GM12878 (cell line): ENCODE measurements around the gene EPOP. TPM values are rescaled to one million over a fixed set of nuclear protein-coding genes. Genes with fewer than 3 reads are reported as not detected.

Experiments
- ASH2L ChIP-seq: fragments of 300-600, 200-600 bp; sonication (generic); IDR thresholded peaks from 2 replicates; pipeline ENCODE4 v1.6.1; 2017; ENCODE audit warnings: low read depth, mild to moderate bottlenecking, borderline replicate concordance
- BACH1 ChIP-seq: fragments of 450-650 bp; IDR thresholded peaks from 2 replicates; pipeline ENCODE4 v1.6.1; 2017; ENCODE audit warnings: mild to moderate bottlenecking, borderline replicate concordance
- BMI1 ChIP-seq: fragments of 450-650 bp; IDR thresholded peaks from 2 replicates; pipeline ENCODE4 v1.6.1; 2016; ENCODE audit warnings: mild to moderate bottlenecking, moderate library complexity, borderline replicate concordance
- CBX5 ChIP-seq: sonication (generic); IDR thresholded peaks from 2 replicates; pipeline ENCODE4 v1.6.1; 2016; ENCODE audit warnings: low read depth, moderate library complexity, mild to moderate bottlenecking, inconsistent platforms
- CEBPB ChIP-seq, 2 experiments: fragments of 150-350 bp in 1 of 2; IDR thresholded peaks; 2 replicates each; pipeline ENCODE4 v1.6.1; 2012 to 2014; ENCODE audit warnings: low read depth in 2 of 2, low read length in 2 of 2, borderline replicate concordance in 1 of 2, inconsistent platforms in 1 of 2
- CHD2 ChIP-seq: IDR thresholded peaks from 2 replicates; pipeline ENCODE4 v1.6.1; 2011; ENCODE audit warnings: low read depth, low read length, improper control_type of control experiment, borderline replicate concordance
- CHD4 ChIP-seq: fragments of 200-600 bp; sonication (generic); IDR thresholded peaks from 2 replicates; pipeline ENCODE4 v1.6.1; 2016; ENCODE audit warnings: mild to moderate bottlenecking
- CREB1 ChIP-seq: IDR thresholded peaks from 2 replicates; pipeline ENCODE4 v1.6.1; 2012; ENCODE audit warnings: low read depth, mild to moderate bottlenecking, inconsistent platforms
- CREM ChIP-seq: IDR thresholded peaks from 2 replicates; pipeline ENCODE4 v1.6.1; 2014; ENCODE audit warnings: antibody characterized with exemption, low read depth
- EGR1 ChIP-seq, 2 experiments: IDR thresholded peaks; 1 replicate in 1 of 2; 2 replicates in 1 of 2; pipeline ENCODE4 v1.6.1; 2011 to 2012; ENCODE audit warnings: low read depth in 2 of 2, low read length in 2 of 2, borderline replicate concordance in 1 of 2, mild to moderate bottlenecking in 1 of 2, moderate library complexity in 1 of 2
- HDAC2 ChIP-seq: fragments of 200-600 bp; sonication (generic); IDR thresholded peaks from 2 replicates; pipeline ENCODE4 v1.6.1; 2017
- JUNB ChIP-seq: IDR thresholded peaks from 2 replicates; pipeline ENCODE4 v1.6.1; 2016; ENCODE audit warnings: antibody characterized with exemption, mild to moderate bottlenecking
- LARP7 ChIP-seq: fragments of 450-650 bp; IDR thresholded peaks from 2 replicates; pipeline ENCODE4 v1.6.1; 2017; ENCODE audit warnings: mild to moderate bottlenecking
- MEF2A ChIP-seq: IDR thresholded peaks from 2 replicates; pipeline ENCODE4 v1.6.1; 2011; ENCODE audit warnings: low read depth, mild to moderate bottlenecking, low read length, moderate library complexity; ENCODE audit not compliant: insufficient read depth
- MYB ChIP-seq: fragments of 150-350 bp; IDR thresholded peaks from 2 replicates; pipeline ENCODE4 v1.6.1; 2014; ENCODE audit warnings: mild to moderate bottlenecking, low read depth, low read length, borderline replicate concordance
- PAX5 ChIP-seq: IDR thresholded peaks from 2 replicates; pipeline ENCODE4 v1.6.1; 2011; ENCODE audit warnings: low read depth, low read length, borderline replicate concordance
- PML ChIP-seq: IDR thresholded peaks from 2 replicates; pipeline ENCODE4 v1.6.1; 2012; ENCODE audit warnings: low read length, inconsistent platforms
- POLR2A ChIP-seq: IDR thresholded peaks from 2 replicates; pipeline ENCODE4 v1.6.1; 2011; ENCODE audit warnings: low read depth, mild to moderate bottlenecking, low read length
- POLR2AphosphoS5 ChIP-seq: IDR thresholded peaks from 2 replicates; pipeline ENCODE4 v1.6.1; 2011; ENCODE audit warnings: mild to moderate bottlenecking, low read length, inconsistent platforms
- POU2F2 ChIP-seq: IDR thresholded peaks from 3 replicates; pipeline ENCODE4 v1.6.1; 2011; ENCODE audit warnings: low read depth, mild to moderate bottlenecking, low read length, borderline replicate concordance
- RUNX3 ChIP-seq: IDR thresholded peaks from 2 replicates; pipeline ENCODE4 v1.6.1; 2012; ENCODE audit warnings: low read length, inconsistent platforms
- SMAD5 ChIP-seq: IDR thresholded peaks from 2 replicates; pipeline ENCODE4 v1.6.1; 2016; ENCODE audit warnings: antibody characterized with exemption, low read depth
- SPI1 ChIP-seq: IDR thresholded peaks from 2 replicates; pipeline ENCODE4 v1.6.1; 2011; ENCODE audit warnings: low read depth, mild to moderate bottlenecking, low read length, moderate library complexity, borderline replicate concordance; ENCODE audit not compliant: insufficient read depth
- USF1 ChIP-seq: IDR thresholded peaks from 2 replicates; pipeline ENCODE4 v1.6.1; 2011; ENCODE audit warnings: borderline replicate concordance, low read depth, mild to moderate bottlenecking, moderate library complexity, mixed read lengths, low read length; ENCODE audit not compliant: insufficient read depth; ENCODE audit errors: extremely low read length
- YBX1 ChIP-seq: fragments of 450-650 bp; IDR thresholded peaks from 2 replicates; pipeline ENCODE4 v1.6.1; 2016; ENCODE audit warnings: antibody characterized with exemption
- ZNF207 ChIP-seq: fragments of 450-650 bp; IDR thresholded peaks from 2 replicates; pipeline ENCODE4 v1.6.1; 2014; ENCODE audit warnings: antibody characterized with exemption, mild to moderate bottlenecking, borderline replicate concordance
- polyA plus RNA-seq, 11 experiments: library from polyadenylated mRNA; depleted of rRNA in 4 of 11; unstranded in 6 of 11; stranded (reverse) in 5 of 11; fragments of >200 nt; fragmentation: Nextera tagmentation in 4 of 11; fragmentation: Illumina TruSeq in 1 of 11; extraction: Ambion mirVana in 4 of 11; extraction: Trizol in 1 of 11; gene quantifications; 1 replicate in 1 of 11; 2 replicates in 10 of 11; pipeline versions ENCODE4 v1.2.1 to v1.2.3, GENCODE V29; 2011 to 2016; ENCODE audit warnings: inconsistent platforms in 2 of 11, missing spikeins in 2 of 11, low read depth in 1 of 11
- total RNA-seq, 4 experiments: library from RNA; depleted of rRNA in 3 of 4; stranded (reverse); fragments of >200 nt in 3 of 4; fragmentation: Illumina TruSeq in 1 of 4; extraction: Trizol in 1 of 4; gene quantifications; 2 replicates each; pipeline versions ENCODE4 v1.2.1 to v1.2.3, GENCODE V29; 2013 to 2021
- TF ChIP-seq, protein P1 (sequence below): fragments of 450-650 bp; IDR thresholded peaks from 2 replicates; pipeline ENCODE4 v1.6.1; 2017; ENCODE audit warnings: low read depth, mild to moderate bottlenecking, moderate library complexity

The EPOP gene
- total and polyA plus RNA-seq, 10 of the 15 experiments (the other 5 are each of a cell fraction or from before 2014, with no cell fraction given): 0.53 to 9.0 (median 3.7) TPM

DNA sequence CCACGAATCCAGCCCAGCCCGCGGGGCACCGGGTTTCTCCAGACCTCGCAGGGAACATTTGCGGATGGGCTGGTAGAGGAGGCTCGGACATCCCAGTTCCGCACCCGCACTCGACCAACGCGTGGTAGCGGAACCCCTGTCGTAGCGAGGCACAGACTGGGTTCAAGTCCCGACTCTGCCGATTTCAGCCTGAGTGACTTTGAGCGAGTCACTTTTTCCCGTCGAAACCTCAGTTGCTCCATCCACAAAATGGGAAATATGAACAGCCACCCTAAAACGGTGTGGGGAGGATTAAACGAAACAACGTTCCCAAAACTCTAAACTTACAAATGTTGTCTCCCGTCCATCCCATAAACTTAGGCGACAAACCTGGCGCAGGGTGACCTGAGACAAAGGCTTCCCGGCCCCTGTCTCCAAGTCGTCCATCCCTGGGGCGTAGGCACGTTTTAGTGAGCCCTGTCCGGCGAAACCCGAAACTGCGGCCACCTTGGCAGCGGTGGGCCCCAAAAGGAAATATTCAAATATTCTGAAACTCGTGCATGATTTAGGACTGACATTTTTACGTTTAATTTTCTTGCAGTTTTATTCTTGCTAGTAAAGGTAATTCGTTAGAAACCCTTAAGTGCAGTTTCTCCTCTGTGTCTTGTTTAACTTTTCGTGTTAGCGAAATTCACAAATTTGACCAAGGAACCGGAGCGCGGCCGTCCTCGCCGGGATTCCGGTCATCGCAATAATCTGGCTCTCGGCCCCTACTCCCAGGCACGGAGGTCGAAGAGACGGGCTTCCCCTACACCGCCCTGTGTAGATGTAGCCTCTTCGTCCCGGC lies 28.4 kb upstream of the EPOP start (continued):
- TF ChIP-seq EGR1 (IDR thresholded peaks at IDR 0.05; ENCODE audit: borderline replicate concordance in 1 of 2, low read depth in 2 of 2, low read length in 2 of 2) (0 out of 3 replicates have a peak, but pooled peaks of 1 of the 2 experiments have one; percentile 1), LARP7 (0 out of 2 replicates have a peak, but pooled peaks have one; percentile 24), JUNB (no peak), POLR2AphosphoS5 (peak; percentile 71), SPI1 (peak; percentile 62), CHD4 (no peak), PAX5 (peak; percentile 28; the same call in 1 of the 2 replicates), CREM (0 out of 2 replicates have a peak, but pooled peaks have one; percentile 20), CBX5 (peak; percentile 30; the same call in 1 of the 2 replicates), BMI1 (no peak), CREB1 (no peak), HDAC2 (no peak), YBX1 (no peak), MYB (no peak), POLR2A (peak; percentile 43; the same call in 1 of the 2 replicates), POU2F2 (peak; percentile 70; the same call in 2 of the 3 replicates), ZNF207 (no peak), BACH1 (no peak), CHD2 (no peak), SMAD5 (peak; percentile 17; the same call in 1 of the 2 replicates), MEF2A (0 out of 2 replicates have a peak, but pooled peaks have one; percentile 14), ASH2L (0 out of 2 replicates have a peak, but pooled peaks have one; percentile 13), PML (peak; percentile 56), USF1 (no peak), RUNX3 (peak; percentile 40; the same call in 1 of the 2 replicates), CEBPB (IDR thresholded peaks at IDR 0.05; ENCODE audit: borderline replicate concordance in 1 of 2, low read depth in 2 of 2, low read length in 2 of 2) (no peak)
- TF ChIP-seq, protein P1, sequence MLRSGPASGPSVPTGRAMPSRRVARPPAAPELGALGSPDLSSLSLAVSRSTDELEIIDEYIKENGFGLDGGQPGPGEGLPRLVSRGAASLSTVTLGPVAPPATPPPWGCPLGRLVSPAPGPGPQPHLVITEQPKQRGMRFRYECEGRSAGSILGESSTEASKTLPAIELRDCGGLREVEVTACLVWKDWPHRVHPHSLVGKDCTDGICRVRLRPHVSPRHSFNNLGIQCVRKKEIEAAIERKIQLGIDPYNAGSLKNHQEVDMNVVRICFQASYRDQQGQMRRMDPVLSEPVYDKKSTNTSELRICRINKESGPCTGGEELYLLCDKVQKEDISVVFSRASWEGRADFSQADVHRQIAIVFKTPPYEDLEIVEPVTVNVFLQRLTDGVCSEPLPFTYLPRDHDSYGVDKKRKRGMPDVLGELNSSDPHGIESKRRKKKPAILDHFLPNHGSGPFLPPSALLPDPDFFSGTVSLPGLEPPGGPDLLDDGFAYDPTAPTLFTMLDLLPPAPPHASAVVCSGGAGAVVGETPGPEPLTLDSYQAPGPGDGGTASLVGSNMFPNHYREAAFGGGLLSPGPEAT: no peak
